Stimulated activated CD4-positive, alpha-beta T cell treated with anti-CD3 and anti-CD28 coated beads, Interleukin-1b, Interleukin-23, amount 100 ng/mL, for 4 hours (primary cell): ENCODE results near the gene ZNF789.
"Not testable (repeated sequence)": the region's sequence is repeated elsewhere in the genome, so short reads cannot be mapped to it uniquely, and the experiment has no call there.

Experiments
- DNase-seq, 2 donors: peaks; one replicate each; pipeline ENCODE4 v3.0.0-alpha.2; 2020; ENCODE audit warnings: low read depth in 2 of 2

ZNF789 gene

DNA sequence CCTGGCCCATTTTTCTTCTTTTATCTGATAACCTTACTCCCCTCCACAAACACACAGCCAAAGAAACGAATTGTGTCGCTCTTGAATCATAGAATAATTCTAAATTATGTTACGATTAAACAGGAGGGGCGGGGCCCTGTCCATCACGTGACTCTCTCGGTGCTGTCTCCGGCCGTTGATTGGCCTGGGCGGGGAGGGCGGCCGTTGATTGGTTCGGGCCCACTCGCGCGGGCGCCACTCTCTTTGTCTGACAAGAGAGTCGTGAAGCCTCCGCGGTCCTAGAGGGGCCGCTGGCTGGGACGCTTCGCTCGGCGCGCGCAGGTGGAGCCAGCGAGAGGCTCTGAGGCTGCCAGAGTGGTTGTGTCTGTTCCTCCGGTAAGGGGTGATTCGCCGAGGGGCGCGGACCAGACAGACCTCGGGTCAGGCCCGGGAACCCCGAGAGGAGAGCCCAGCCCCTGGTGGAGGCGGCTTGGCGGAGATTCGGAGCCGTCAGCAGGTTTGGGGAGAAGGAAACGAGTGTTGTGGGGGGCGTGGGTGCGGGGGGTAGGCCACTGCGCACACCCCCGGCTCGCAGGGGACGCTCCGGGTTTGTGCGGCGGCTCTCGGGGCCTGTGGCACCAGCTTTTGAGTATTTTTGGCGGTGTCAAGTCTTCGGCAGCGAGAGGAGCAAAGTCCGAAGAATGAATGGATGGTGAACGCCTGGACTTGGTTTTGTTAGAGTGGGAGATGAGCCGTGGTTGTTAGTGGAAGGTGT, at the start of gene ZNF789:
Gene ZNF789, plus strand, starts transcription at position 330 of the 754 bp plus-strand sequence. CDS start 3,567 bp downstream, outside the sequence.
- peak; percentile 96 to 97 for DNase-seq

DNA sequence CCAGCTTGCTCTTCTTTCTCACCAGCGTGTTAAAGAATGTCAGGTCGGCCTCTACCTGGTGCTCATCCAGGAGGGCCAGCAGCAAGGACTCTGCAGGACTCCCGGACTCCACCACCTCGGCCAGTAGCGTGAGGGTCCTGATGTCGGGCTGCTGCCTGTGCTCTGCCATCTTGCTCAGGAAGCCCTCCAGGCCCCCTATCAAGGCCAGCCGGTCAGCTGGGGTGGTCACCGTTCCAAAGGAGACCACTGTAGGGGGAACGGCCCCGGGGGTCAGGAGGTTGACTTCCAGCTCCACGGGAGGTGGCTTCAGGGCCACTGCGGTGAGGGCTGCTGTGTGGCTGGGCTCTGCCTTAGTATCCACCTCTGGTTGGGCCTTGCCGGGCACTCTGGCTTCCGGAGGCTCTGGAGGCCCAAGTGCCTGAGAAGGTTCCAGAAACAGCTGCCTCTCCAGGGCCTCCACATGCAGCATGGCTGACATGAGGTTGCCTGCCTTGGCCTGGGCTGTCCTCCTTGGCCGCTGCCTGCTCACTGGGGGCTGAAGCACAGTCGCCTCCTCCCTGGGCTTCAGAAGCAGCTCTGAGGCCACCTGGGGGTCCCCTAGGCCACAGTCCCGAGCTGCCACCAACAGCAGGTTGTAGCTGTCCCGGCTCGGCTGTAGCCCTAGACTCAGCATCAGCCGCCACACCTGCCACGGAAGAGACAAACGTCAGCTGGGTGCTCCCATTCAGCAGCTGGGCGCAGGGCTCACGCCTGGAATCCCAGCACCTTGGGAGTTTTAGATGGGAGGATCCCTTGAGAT, 47.6 kb upstream of the ZNF789 start:
- no peak for DNase-seq

DNA sequence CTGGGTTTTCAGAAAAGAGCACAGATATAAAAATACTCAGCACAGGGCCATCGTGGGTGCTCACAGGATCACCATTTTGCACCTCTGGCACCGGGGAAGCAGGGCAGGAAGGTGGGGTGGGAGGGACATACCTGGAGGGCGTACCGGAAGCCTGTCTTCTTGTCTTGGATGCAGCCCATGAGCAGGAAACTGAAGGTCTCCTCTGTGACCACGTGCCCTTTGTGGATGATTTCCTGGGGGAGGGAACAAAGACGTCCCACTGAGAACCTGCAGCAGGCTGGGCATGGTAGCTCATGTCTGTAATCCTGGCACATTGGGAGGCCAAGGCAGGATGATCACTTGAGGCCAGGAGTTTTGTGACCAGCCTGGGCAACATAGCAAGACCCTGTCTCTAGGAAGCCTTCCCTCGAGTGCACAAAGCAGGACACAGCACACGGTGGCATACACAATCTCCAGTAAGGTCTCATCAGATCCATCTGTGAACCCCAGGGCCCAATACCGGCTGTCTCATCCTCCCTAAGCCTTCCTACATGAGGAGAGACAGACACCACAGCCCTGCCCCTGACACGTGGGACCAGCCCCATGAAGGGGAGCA, 43.6 kb upstream of the ZNF789 start:
- no peak for DNase-seq

DNA sequence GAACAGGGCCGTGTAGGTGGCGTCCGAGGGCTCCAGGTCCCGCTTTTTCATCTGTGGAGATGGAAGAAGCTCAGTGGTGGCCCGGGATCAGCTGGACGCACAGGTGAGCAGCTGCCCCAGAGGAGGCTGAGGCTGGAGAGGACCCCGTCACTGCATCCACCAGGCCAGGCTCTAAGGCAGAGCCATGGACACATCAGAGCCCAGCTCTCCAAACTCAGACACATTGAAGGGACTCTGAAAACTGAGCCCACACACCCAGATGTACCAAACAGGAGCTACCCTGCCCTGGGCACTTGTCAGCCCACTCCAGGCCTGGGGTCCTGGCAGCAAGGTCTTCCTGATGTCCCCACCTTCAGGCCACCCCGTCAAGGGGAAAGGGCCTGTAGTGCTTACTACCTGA, 42.9 kb upstream of the ZNF789 start:
- no peak for DNase-seq

DNA sequence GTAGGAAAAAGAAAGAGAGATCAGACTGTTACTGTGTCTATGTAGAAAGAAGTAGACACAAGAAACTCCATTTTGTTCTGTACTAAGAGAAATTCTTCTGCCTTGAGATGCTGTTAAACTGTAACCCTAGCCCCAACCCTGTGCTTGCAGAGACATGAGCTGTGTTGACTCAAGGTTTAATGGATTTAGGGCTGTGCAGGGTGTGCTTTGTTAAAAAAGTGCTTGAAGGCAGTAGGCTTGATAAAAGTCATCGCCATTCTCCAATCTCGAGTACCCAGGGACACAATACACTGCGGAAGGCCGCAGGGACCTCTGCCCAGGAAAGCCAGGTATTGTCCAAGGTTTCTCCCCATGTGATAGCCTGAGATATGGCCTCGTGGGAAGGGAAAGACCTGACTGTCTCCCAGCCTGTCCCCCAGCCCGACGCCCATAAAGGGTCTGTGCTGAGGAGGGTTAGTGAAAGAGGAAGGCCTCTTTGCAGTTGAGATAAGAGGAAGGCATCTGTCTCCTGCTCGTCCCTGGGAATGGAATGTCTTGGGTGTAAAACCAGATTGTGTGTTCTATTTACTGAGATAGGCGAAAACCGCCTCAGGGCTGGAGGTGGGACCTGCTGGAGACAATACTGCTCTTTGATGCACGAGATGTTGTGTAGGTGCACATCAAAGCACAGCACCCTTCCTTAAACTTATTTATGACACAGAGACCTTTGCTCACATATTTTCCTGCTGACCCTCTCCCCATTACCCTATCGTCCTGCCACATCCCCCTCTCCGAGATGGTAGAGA, 40.7 kb upstream of the ZNF789 start:
- DNase-seq: not testable (repeated sequence)

DNA sequence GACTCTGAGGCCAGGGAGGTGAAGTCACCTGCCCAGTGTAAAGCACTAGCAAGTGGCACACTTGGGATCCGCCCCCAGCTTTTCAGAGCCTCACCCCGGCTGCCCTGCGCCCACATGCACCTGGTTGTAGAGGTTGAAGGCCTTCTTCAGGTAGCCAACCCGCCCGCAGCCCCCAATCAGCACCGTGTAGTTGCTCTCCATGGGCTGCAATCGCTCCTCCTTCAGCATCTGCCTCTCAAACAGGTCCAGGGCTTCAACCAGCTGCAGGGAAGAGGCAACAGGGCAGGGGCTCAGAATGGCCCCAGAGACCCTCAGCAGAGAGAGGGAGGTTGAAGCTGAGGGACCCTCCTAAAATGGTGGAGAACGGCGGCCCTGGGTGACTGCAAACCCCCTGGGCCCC, 39.5 kb upstream of the ZNF789 start:
- no peak for DNase-seq

DNA sequence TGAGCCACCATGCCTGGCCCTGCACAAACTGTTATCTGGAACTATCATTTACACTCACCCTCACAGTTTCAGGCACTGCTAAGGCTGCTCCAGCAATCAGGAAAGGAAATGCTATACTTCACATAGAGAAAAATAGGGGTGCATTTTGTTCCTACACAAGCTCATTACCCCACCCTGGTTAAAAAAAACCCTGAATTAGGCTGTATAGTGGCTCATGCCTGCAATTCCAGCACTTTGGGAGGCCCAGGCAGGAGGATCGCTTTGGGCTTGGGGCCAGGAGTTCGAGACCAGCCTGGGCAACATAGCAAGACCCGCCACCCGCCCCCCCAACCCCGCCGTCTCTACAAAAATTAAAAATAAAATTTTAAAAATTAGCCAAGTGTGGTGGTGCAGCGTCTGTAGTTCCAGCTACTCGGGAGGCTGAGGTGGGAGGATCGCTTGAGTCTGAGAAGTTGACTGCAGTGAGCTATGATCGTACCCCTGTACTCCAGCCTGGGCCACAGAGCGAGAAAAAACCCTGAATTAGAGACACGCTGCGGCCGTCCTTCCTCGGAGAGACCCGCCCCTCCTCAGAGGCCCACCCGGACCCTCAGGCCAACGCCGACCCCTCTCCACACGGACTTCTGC, 34.6 kb upstream of the ZNF789 start:
- DNase-seq: no peak

DNA sequence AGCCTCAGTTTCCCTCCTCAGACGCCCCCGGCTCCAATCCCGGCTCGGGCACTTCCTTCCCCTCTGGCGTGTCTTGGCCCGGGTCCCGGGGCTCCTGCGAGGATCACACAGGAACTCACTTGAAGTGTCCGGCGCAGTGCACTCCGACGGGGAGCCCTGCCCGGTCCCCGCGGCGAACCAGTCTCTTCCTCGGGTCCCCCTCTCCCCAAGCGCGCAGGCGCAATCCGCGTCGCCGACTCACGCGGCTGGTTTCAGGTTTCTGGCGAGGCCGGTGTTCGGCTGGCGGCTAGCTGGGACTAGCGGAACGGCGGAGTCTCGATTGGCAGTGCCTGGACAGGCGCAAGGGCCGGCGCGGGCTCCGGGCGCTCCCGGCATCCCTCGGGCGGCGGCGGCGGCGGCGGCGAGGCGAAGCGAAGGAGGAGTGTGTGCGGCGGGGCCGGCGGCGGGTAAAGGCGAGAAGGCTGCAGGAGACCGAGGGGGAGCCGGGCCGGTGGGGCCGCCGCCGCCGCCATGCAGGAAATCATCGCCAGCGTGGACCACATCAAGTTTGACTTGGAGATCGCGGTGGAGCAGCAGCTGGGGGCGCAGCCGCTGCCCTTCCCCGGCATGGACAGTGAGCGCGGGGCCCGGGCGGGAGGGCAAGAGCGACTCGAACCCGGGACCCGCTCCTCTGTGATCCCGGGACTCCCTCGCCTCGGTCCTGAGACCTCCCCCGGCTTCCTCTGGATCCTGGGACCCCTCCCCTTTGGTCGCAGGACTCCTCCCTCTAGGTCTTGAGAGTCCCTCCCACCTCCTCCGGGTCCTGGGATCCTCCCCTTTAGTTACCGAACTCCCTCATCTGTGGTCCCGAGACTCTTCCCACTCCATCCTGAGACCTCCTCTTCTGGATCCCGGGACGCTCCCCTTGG, 33.9 kb upstream of the ZNF789 start, which contains the start of the genes CPSF4 and PTCD1:
Gene CPSF4, plus strand, starts transcription at position 371 of the 908 bp plus-strand sequence. Its CDS starts 140 bp downstream, at position 511.
Gene PTCD1, minus strand, starts transcription at position 226 of the 908 bp plus-strand sequence. CDS start 3,556 bp downstream, outside the sequence.
- DNase-seq: peak; percentile 86 to 90

DNA sequence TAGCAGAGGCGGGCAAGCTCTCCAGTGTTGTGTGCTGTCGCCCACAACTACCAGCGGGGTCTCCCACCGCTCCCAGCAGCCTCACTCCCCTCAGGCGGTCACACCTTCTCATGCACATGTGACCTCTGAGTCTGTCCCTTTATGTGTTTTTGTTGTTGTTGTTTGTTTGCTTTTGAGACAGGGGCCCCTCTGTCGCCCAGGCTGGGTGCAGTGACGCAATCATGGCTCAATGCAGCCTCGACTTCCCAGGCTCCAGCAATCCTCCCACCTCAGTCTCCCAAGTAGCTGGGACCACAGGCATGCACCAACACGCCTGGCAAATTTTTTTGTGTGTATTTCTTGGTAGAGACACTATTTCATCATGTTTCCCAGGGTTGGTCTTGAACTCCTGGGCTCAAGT, 32.5 kb upstream of the ZNF789 start:
- DNase-seq: no peak

DNA sequence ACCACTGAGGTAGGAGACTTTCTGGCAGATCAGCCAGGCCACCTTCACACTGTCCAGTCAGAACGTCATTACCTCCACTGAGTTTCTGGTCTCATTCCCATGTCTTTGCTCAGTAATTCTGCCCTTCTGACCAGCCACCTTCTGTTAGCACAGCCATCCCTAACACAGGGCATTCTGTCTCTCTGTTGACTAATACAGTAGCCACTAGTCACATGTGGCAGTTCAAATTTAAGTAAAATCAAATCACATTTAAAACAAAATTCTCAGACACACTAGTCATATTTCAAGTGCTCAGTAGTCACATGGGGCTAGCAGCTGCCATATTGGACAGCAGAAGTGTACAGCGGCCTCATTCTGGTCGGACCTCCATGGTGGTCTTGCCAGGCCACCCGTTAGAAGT, 26.6 kb upstream of the ZNF789 start:
- DNase-seq: no peak

DNA sequence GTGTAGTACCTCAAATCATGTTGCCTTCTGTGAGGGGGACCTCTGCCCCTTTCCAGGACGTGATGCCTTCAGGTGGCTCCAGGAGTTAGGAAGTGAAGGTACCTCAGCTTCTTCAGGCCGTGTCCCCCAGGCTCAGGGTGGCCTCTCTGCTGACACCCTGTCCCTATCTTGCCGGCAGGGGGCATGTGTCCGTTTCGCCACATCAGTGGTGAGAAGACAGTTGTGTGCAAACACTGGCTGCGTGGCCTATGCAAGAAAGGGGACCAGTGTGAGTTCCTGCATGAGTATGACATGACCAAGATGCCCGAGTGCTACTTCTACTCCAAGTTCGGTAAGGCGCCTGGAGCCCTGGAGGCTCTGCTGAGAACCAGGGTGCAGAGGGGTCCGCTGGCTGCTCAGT, 24.7 kb upstream of the ZNF789 start:
- DNase-seq: no peak

DNA sequence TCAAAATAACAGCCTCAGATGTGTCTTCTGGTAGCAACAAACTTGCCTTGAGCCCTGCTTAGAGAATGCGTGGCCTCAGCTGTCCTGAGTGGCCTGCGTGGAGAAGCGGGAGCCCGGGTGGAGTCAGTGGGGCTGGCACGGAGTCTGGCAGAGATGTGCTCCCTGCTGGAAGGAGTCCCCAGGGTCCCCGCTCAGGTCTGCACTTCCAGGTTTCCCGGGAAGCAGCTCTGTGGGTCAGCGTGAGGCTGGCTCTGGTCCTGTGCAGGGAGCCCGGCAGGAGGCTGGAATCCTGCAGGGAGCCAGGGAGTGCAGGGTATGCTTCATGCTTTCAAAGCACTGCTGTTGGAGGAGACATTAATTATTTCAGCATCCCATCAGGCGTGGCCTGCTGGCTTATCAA, 23.8 kb upstream of the ZNF789 start:
- no peak for DNase-seq

DNA sequence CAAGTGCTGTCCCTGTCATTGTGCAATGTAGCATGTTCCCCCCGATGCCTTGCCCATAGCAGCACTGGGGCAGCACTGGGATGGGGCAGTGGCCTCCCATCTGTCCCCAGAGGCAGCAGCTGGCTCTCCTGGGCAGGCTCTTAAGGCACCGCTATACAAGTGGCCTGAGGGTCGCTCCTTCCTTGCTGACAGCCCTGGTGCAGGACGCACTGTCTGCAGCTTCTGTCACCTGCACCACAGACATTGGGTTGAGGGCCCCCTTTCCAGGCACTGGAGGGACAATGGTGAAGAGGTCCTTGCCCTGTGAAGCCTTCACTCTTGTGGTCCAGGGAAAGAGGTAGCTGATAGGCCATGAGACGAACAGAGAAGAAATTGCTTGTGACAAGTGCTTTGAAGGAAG, 23.4 kb upstream of the ZNF789 start:
- DNase-seq: no peak

DNA sequence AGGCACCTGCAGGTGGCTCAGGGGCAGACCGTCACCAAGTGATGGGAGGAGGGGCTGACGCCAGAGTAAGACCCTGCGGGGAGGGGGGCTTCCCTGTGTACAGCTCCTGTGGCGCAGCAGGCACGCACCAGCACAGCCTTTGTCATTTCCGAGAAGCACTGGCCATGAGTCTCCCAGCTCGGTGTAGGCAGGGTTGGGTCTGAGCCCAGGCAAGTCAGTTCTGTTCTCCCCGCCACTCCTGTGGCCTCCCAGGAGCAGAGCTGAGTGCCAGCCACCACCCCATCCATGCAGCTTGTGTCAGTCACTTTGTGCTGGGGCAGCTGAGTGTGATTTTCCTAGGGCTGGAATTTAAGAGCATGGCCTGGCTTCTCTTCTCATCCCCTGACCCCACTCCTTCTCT, 20.8 kb upstream of the ZNF789 start:
- no peak for DNase-seq

DNA sequence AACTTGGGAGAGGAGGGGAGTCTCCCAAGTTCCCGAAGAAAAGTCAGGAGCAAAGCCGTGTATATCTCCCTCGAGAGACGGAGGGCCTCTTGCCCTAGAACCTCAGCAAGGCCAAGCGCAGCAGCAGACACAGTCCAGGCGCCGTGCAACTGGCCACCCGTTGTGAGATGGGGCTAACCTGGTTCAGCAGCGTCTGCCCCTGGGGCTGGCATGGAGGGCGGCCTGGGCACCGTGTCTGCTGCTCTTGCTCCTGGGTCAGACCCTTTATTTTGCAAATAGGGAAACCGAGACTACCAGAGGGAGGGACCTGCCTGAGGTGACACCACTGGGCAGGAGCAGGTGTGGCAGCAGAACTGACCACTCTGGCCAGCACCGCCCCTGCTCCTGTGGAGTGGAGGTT, 20.1 kb upstream of the ZNF789 start:
- no peak for DNase-seq

DNA sequence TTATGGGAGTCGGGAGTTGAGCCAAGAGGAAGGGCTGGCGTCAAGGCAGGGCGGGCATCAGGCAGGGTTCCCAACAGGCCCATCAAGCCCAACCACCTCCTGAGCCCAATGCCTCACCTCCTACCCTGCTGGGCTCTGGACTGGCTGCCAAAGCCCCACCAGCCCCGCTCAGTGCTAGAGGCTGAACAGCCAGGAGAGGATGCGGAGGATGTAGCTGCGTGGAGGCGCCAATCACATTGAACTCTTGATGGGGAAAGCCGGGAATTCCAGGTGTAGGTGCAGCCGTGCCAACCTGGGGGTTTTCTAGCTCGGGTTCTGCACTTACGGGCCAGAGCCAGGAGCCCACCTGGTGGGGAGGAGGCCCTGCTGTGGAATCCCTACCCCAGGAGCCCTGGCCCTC, 19.6 kb upstream of the ZNF789 start:
- DNase-seq: no peak

DNA sequence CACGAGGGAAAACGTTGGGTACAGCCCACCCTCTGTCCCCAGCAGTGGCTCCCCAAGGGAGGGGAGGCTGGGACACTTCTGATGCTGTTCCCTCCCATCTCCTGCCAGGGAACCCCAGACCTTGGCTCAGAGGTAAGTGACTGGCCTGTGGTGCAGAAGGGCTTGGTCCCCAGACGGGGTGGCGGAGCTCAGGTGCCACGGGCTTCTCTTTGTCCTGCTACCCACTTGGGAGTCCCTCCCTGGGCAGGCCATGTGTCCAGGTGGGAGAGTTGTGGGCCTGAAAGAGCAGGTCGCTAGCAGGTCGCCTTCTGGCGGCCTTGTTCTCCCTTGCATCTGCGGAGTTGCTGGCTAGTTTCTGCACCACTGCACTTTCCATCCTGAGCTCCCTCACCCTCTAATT, 16.8 kb upstream of the ZNF789 start:
- no peak for DNase-seq

DNA sequence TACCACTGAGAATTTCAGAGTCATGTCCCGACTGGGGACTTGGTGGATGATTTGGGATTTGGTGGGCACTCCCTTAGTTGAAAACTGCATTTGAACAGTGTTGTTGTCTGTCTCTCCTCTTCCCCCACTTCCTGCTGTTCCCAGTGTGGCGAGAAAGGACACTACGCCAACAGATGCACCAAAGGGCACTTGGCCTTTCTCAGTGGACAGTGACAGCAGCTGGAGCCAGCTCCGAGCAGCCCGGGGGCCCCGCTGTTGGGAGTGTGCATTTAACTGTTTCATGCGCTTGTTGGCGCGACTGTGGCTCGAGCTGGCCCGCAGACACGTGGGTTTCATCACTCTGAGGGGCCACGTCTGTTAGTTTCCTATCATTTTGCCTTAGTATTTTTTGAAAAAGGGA, 16.4 kb upstream of the ZNF789 start:
- DNase-seq: no peak

DNA sequence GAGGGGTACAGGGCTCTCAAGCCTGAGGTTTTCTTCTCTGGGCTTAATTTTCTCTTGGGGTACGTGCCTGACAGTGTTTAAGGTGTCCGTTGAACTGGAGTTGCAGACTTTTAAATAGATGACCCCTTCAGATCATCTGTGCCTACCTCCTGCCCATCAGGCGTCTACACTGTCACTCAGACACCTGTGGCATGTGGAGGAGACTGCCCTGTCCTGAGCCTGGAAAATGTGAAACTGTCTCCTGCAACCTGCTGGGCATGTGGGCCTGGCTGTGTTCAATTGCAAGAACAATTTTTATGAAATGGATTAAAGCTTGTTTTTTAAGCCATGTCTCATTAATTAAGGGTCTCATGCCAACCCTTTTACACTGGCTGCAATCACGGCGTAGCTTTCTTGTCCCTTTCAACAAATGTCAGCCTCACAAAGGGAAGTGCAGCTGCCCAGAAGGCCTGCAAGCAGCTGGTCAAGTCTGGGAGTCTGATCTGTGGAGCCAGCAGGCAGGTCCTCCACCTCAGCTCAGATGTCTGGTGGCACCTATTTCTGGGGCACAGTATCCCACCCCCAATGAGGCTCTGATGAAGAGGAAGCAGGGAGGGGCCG, 15.5 kb upstream of the ZNF789 start:
- DNase-seq: no peak
